HCT116 (cell line): Measurements from ENCODE around the gene CSNK1E. TPM values are rescaled to one million over a fixed set of nuclear protein-coding genes. Genes with fewer than 3 reads are reported as not detected.

Experiments
- ATAC-seq: fragments of 200-7000 bp; cut with Tn5 transposase; 2 replicates; pipeline ENCODE4 v1.9.1; 2020; ENCODE audit warnings: mild to moderate bottlenecking, moderate library complexity
- BruUV-seq: library from RNA; stranded (reverse); fragments of 400-500 nt; replicated peaks from 2 replicates; lab custom pipeline; 2021; lab: Mats Ljungman, UMichigan
- CTCF ChIA-PET: fragments of 300-600 bp; sonication (Branson Sonifier 250); formaldehyde crosslinking; loops from one replicate; lab custom pipeline; 2021; ENCODE audit warnings: antibody characterized with exemption; lab: Charles Lee
- POLR2A ChIA-PET: fragments of 300-600, 350-600 bp; sonication (Branson Sonifier 250); formaldehyde crosslinking; loops from one replicate; lab custom pipeline; 2021; ENCODE audit warnings: antibody characterized with exemption; lab: Charles Lee
- RAD21 ChIA-PET, 2 experiments: fragments of 300-600 bp; sonication (Branson Sonifier 250); formaldehyde crosslinking; loops; one replicate each; lab custom pipeline; 2023; ENCODE audit warnings: low total read pairs in 2 of 2; ENCODE audit not compliant: uncharacterized antibody in 2 of 2, unreplicated experiment in 2 of 2, low non-redundant PET in 1 of 2; lab: Charles Lee
- DNase-seq: peaks from one replicate; pipeline ENCODE4 v3.0.0-alpha.2; 2010; ENCODE audit warnings: low read depth, low spot score
- H2AFZ ChIP-seq: fragments of 200-600 bp; shearing (Covaris generic), sonication (generic); 2 replicates; pipeline ENCODE4 v1.6.1; 2017; ENCODE audit warnings: low read depth, mixed run types, mixed read lengths, antibody characterized with exemption, low read length; ENCODE audit not compliant: poor library complexity, severe bottlenecking
- H3K27ac ChIP-seq: 2 replicates; pipeline ENCODE4 v1.5.1; 2012; ENCODE audit warnings: low read depth, low read length
- H3K27me3 ChIP-seq: fragments of 200-600 bp; sonication (generic); 2 replicates; pipeline ENCODE4 v1.6.1; 2016; ENCODE audit warnings: mixed run types, low read length, mixed read lengths; ENCODE audit not compliant: insufficient read depth
- H3K36me3 ChIP-seq, 2 experiments: fragments of 200-500 bp in 1 of 2; fragments of 200-600 bp in 1 of 2; sonication (Bioruptor generic) in 1 of 2; sonication (generic) in 1 of 2; 2 replicates each; pipeline versions ENCODE4 v1.5.1 to v1.6.1; 2014 to 2016; ENCODE audit warnings: low read length in 2 of 2, inconsistent platforms in 1 of 2, mixed read lengths in 1 of 2, mixed run types in 1 of 2; ENCODE audit not compliant: insufficient read depth in 2 of 2, control insufficient read depth in 1 of 2
- H3K4me1 ChIP-seq, 2 experiments: fragments of 200-600 bp in 1 of 2; sonication (generic) in 1 of 2; 2 replicates each; pipeline versions ENCODE4 v1.5.1 to v1.6.1; 2012 to 2017; ENCODE audit warnings: low read length in 2 of 2, inconsistent platforms in 1 of 2, mild to moderate bottlenecking in 1 of 2, mixed read lengths in 1 of 2, mixed run types in 1 of 2, moderate library complexity in 1 of 2; ENCODE audit not compliant: insufficient read depth in 2 of 2, control insufficient read depth in 1 of 2
- H3K4me2 ChIP-seq: fragments of 200-600 bp; sonication (generic); 2 replicates; pipeline ENCODE4 v1.6.1; 2017; ENCODE audit warnings: mixed run types, low read length, mixed read lengths
- H3K4me3 ChIP-seq, 2 experiments: fragments of 200-600 bp in 1 of 2; sonication (generic) in 1 of 2; replicated peaks in 1 of 2; 2 replicates each; pipeline ENCODE4 v1.5.1; 2011 to 2016; ENCODE audit warnings: low read length in 2 of 2, control low read depth in 1 of 2, low read depth in 1 of 2, mild to moderate bottlenecking in 1 of 2, mixed read lengths in 1 of 2, mixed run types in 1 of 2
- H3K79me2 ChIP-seq: fragments of 200-600 bp; sonication (generic); 2 replicates; pipeline ENCODE4 v1.6.1; 2017; ENCODE audit warnings: mild to moderate bottlenecking, mixed run types, low read length, moderate library complexity, mixed read lengths; ENCODE audit not compliant: insufficient read depth
- H3K9ac ChIP-seq: fragments of 200-600 bp; sonication (generic); 2 replicates; pipeline ENCODE4 v1.6.1; 2016; ENCODE audit warnings: low read length, mixed read lengths
- H3K9me2 ChIP-seq: fragments of 200-600 bp; sonication (generic), shearing (Covaris generic); 2 replicates; pipeline ENCODE4 v1.6.1; 2017; ENCODE audit warnings: mixed run types, mild to moderate bottlenecking, moderate library complexity; ENCODE audit not compliant: insufficient read depth
- H3K9me3 ChIP-seq, 2 experiments: fragments of 200-500 bp in 1 of 2; fragments of 200-600 bp in 1 of 2; sonication (Bioruptor generic) in 1 of 2; sonication (generic) in 1 of 2; 2 replicates each; pipeline ENCODE4 v1.6.1; 2014 to 2017; ENCODE audit warnings: low read length in 2 of 2, mixed read lengths in 2 of 2, inconsistent platforms in 1 of 2, low read depth in 1 of 2, mild to moderate bottlenecking in 1 of 2, mixed run types in 1 of 2, moderate library complexity in 1 of 2; ENCODE audit not compliant: control insufficient read depth in 1 of 2, insufficient read depth in 1 of 2
- H4K20me1 ChIP-seq: fragments of 200-600 bp; sonication (generic), shearing (Covaris generic); 2 replicates; pipeline ENCODE4 v1.6.1; 2017; ENCODE audit warnings: mixed run types, mild to moderate bottlenecking, moderate library complexity; ENCODE audit not compliant: insufficient read depth
- CEBPB ChIP-seq: IDR thresholded peaks from 2 replicates; pipeline ENCODE4 v1.6.1; 2012; ENCODE audit warnings: low read depth
- EGR1 ChIP-seq: IDR thresholded peaks from 2 replicates; pipeline ENCODE4 v1.6.1; 2012; ENCODE audit warnings: low read depth
- EZH2 ChIP-seq: fragments of 200-600 bp; sonication (generic); IDR thresholded peaks from 2 replicates; pipeline ENCODE4 v1.6.1; 2017; ENCODE audit warnings: antibody characterized with exemption, mixed run types
- FOSL1 ChIP-seq: IDR thresholded peaks from 2 replicates; pipeline ENCODE4 v1.6.1; 2012; ENCODE audit warnings: low read depth
- JUND ChIP-seq: IDR thresholded peaks from 2 replicates; pipeline ENCODE4 v1.6.1; 2012
- MAX ChIP-seq: IDR thresholded peaks from 2 replicates; pipeline ENCODE4 v1.6.1; 2012
- POLR2AphosphoS5 ChIP-seq: IDR thresholded peaks from 2 replicates; pipeline ENCODE4 v1.6.1; 2011; ENCODE audit warnings: mild to moderate bottlenecking, low read depth, low read length, moderate library complexity
- SIN3A ChIP-seq: IDR thresholded peaks from 2 replicates; pipeline ENCODE4 v1.6.1; 2012; ENCODE audit warnings: low read depth
- ZFX ChIP-seq: fragments of 450-650 bp; IDR thresholded peaks from 2 replicates; pipeline ENCODE4 v1.6.1; 2017
- intact Hi-C: fragments of 100-400 bp; cut with micrococcal nuclease; formaldehyde crosslinking; loops from 2 replicates; pipeline ENCODE4 v1.10.0; 2022
- total RNA-seq: library from RNA; stranded (reverse); gene quantifications from one replicate; pipeline ENCODE4 v1.2.1, GENCODE V29; 2021; ENCODE audit not compliant: unreplicated experiment
- TF ChIP-seq, protein P1 (sequence below): IDR thresholded peaks from 2 replicates; pipeline ENCODE4 v1.6.1; 2012; ENCODE audit warnings: low read depth

The CSNK1E gene
- total RNA-seq, 1 experiment from 2014 or later: 190 TPM

GRCh38 chr22:38264322-38264843, 52.9 kb downstream of the CSNK1E start:
- TF ChIP-seq, protein P1, sequence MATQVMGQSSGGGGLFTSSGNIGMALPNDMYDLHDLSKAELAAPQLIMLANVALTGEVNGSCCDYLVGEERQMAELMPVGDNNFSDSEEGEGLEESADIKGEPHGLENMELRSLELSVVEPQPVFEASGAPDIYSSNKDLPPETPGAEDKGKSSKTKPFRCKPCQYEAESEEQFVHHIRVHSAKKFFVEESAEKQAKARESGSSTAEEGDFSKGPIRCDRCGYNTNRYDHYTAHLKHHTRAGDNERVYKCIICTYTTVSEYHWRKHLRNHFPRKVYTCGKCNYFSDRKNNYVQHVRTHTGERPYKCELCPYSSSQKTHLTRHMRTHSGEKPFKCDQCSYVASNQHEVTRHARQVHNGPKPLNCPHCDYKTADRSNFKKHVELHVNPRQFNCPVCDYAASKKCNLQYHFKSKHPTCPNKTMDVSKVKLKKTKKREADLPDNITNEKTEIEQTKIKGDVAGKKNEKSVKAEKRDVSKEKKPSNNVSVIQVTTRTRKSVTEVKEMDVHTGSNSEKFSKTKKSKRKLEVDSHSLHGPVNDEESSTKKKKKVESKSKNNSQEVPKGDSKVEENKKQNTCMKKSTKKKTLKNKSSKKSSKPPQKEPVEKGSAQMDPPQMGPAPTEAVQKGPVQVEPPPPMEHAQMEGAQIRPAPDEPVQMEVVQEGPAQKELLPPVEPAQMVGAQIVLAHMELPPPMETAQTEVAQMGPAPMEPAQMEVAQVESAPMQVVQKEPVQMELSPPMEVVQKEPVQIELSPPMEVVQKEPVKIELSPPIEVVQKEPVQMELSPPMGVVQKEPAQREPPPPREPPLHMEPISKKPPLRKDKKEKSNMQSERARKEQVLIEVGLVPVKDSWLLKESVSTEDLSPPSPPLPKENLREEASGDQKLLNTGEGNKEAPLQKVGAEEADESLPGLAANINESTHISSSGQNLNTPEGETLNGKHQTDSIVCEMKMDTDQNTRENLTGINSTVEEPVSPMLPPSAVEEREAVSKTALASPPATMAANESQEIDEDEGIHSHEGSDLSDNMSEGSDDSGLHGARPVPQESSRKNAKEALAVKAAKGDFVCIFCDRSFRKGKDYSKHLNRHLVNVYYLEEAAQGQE: no peak
- no peak for TF ChIP-seq JUND
- TF ChIP-seq SIN3A: no peak
- TF ChIP-seq FOSL1: no peak
- no peak for TF ChIP-seq MAX
- TF ChIP-seq EGR1: no peak
- TF ChIP-seq ZFX: no peak
- no peak for TF ChIP-seq EZH2
- TF ChIP-seq POLR2AphosphoS5: no peak
- TF ChIP-seq CEBPB: no peak
- no peak for DNase-seq
- RAD21 ChIA-PET: interaction anchor here in 1 of 2 experiments (0.6 kb wide), 1 partner anchor 61 kb away, joined by 5 read pairs; no protein-coding TSS in a partner anchor
- CTCF ChIA-PET: no interaction called here
- Histone ChIP-seq H3K79me2 (peaks cover 81% of the 10 kb centered on the region), H3K4me3 (no peak overlapping the region), H3K4me2 (no peak overlapping the region), H4K20me1 (peaks cover 4% of the 10 kb centered on the region; the same call in 1 of the 2 replicates), H3K9ac (no peak overlapping the region), H2AFZ (no peak overlapping the region), H3K9me3 (no peaks in the 10 kb centered on the region), H3K27me3 (no peaks in the 10 kb centered on the region), H3K27ac (no peak overlapping the region), H3K4me1 (peaks cover 3 to 5% of the 10 kb centered on the region in 2 experiments; a peak in 2 of 4 replicates), H3K9me2 (no peaks in the 10 kb centered on the region), H3K36me3 (no peaks in the 10 kb centered on the region)
- intact Hi-C loops: no loop called here
- no TSS peak for BruUV-seq
- POLR2A ChIA-PET: no interaction called here
- no peak for ATAC-seq
